ENCODE results near the gene SPATS2L.

Gene SPATS2L

DNA sequence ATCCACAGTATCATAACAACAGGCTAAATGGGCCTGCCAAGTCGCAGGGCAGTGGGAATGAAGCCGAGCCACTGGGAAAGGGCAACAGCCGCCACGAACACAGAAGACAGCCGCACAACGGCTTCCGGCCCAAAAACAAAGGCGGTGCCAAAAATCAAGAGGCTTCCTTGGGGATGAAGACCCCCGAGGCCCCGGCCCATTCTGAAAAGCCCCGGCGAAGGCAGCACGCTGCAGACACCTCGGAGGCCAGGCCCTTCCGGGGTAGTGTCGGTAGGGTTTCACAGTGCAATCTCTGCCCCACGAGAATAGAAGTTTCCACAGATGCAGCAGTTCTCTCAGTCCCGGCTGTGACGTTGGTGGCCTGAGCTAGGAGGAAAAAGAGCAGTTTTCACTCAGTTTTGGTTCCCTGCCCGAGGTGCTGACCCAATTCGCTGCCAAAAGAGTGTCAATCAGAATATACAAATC is 171.2 kb downstream of the SPATS2L start:
- Histone ChIP-seq H3K27ac (ENCODE audit: extremely low read depth, low read depth, low read length) (no peak overlapping the region), H3K4me1 (ENCODE audit: control insufficient read depth, insufficient read depth, low read length) (no peaks in the 10 kb centered on the region), H3K36me3 (ENCODE audit: control insufficient read depth in 2 of 2, insufficient read depth in 1 of 2, low read length in 2 of 2) (peaks cover 3 to 35% of the 10 kb centered on the region in 2 experiments; a peak in 2 of 3 replicates), H3K4me3 (ENCODE audit: low read depth, low read length) (no peak overlapping the region), H3K9me3 (ENCODE audit: control insufficient read depth, insufficient read depth, low read depth, low read length) (no peaks in the 10 kb centered on the region)
- TF ChIP-seq ZNF138 (tag by site-specific recombination; IDR thresholded peaks at IDR 0.05; ENCODE audit: borderline replicate concordance) (no peak), ZNF555 (tag by site-specific recombination; conservative IDR thresholded peaks at IDR 0.05) (no peak), ZNF354C (tag by site-specific recombination; IDR thresholded peaks at IDR 0.05; ENCODE audit: borderline replicate concordance, low read depth) (no peak), ZNF140 (tag by site-specific recombination; IDR thresholded peaks at IDR 0.05) (no peak), HOXC10 (CRISPR knock-in tag; IDR thresholded peaks at IDR 0.05) (no peak), ZNF623 (tag by site-specific recombination; IDR thresholded peaks at IDR 0.05) (no peak), ZNF404 (tag by site-specific recombination; IDR thresholded peaks at IDR 0.05) (no peak), ZNF624 (tag by site-specific recombination; IDR thresholded peaks at IDR 0.05) (no peak), ZNF248 (tag by site-specific recombination; IDR thresholded peaks at IDR 0.05) (no peak), ZNF501 (tag by site-specific recombination; IDR thresholded peaks at IDR 0.05) (no peak), ZNF184 (tag by site-specific recombination; IDR thresholded peaks at IDR 0.05) (no peak), ZNF114 (tag by site-specific recombination; IDR thresholded peaks at IDR 0.05) (no peak), ZNF2 (tag by site-specific recombination; IDR thresholded peaks at IDR 0.05) (no peak), ZBTB48 (tag by site-specific recombination; IDR thresholded peaks at IDR 0.05) (no peak), ZNF211 (tag by site-specific recombination; IDR thresholded peaks at IDR 0.05; ENCODE audit: low read depth) (no peak), HOXD13 (CRISPR knock-in tag; IDR thresholded peaks at IDR 0.05; ENCODE audit: borderline replicate concordance) (no peak), ZNF571 (tag by site-specific recombination; IDR thresholded peaks at IDR 0.05) (no peak)
- TF ChIP-seq, protein P1, sequence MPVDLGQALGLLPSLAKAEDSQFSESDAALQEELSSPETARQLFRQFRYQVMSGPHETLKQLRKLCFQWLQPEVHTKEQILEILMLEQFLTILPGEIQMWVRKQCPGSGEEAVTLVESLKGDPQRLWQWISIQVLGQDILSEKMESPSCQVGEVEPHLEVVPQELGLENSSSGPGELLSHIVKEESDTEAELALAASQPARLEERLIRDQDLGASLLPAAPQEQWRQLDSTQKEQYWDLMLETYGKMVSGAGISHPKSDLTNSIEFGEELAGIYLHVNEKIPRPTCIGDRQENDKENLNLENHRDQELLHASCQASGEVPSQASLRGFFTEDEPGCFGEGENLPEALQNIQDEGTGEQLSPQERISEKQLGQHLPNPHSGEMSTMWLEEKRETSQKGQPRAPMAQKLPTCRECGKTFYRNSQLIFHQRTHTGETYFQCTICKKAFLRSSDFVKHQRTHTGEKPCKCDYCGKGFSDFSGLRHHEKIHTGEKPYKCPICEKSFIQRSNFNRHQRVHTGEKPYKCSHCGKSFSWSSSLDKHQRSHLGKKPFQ (tag by site-specific recombination; IDR thresholded peaks at IDR 0.05): no peak
- TF ChIP-seq, protein P2, sequence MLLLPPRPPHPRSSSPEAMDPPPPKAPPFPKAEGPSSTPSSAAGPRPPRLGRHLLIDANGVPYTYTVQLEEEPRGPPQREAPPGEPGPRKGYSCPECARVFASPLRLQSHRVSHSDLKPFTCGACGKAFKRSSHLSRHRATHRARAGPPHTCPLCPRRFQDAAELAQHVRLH (tag by site-specific recombination; IDR thresholded peaks at IDR 0.05): no peak
- TF ChIP-seq, protein P3, sequence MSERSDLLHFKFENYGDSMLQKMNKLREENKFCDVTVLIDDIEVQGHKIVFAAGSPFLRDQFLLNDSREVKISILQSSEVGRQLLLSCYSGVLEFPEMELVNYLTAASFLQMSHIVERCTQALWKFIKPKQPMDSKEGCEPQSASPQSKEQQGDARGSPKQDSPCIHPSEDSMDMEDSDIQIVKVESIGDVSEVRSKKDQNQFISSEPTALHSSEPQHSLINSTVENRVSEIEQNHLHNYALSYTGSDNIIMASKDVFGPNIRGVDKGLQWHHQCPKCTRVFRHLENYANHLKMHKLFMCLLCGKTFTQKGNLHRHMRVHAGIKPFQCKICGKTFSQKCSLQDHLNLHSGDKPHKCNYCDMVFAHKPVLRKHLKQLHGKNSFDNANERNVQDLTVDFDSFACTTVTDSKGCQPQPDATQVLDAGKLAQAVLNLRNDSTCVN (tag by site-specific recombination; optimal IDR thresholded peaks at IDR 0.05): no peak
- ChIA-PET CTCF (interaction anchor here (0.6 to 0.7 kb wide), 2 partner anchors 454 to 497 kb away, joined by 3 to 4 read pairs; no protein-coding TSS in a partner anchor), POLR2A (no interaction called here)

DNA sequence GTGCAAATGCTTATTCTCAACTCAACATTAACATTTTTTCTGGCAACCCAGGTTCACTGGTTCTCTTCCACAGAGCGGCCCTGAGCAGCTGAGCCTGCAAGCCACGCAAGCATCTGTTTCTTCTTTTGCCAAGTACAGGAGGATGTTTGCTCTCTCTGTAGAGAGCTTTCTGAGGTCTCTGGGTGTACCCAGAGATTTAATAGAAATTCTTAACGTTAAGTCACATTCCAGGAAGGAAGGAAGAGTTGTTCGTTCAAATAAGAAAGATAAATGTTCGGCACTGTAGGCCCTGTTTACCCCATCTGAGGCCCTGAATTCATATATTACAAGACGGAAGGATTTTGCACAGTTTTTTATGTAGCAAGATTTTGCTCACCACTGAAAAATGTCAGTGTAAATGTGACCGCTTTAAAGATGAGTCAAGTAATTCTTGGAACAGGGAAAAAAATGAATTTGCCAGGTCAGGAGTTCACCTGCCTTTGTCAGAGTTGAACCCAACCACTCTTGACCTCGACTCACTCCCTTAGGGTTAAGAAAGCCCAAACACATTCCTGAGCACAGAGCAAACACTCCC is 173.3 kb downstream of the SPATS2L start:
- H3K4me1 ChIP-seq (ENCODE audit: control insufficient read depth, insufficient read depth, low read length): no peaks in the 10 kb centered on the region
- H3K36me3 ChIP-seq (ENCODE audit: control insufficient read depth in 2 of 2, insufficient read depth in 1 of 2, low read length in 2 of 2): peaks cover 3 to 24% of the 10 kb centered on the region in 2 experiments; a peak in 2 of 3 replicates
- POLR2A ChIA-PET: no interaction called here
- H3K27ac ChIP-seq (ENCODE audit: extremely low read depth, low read depth, low read length): no peak overlapping the region
- CTCF ChIA-PET: interaction anchor here (0.6 to 4.5 kb wide), 6 partner anchors 155 to 505 kb away, joined by 3 to 36 read pairs (median 5); partner anchors contain the start of gene SPATS2L
- no peaks in the 10 kb centered on the region for H3K9me3 ChIP-seq (ENCODE audit: control insufficient read depth, insufficient read depth, low read depth, low read length)
- H3K4me3 ChIP-seq (ENCODE audit: low read depth, low read length): no peak overlapping the region
- no peak for TF ChIP-seq ZNF544 (tag by site-specific recombination; IDR thresholded peaks at IDR 0.05)
- TF ChIP-seq ZNF211 (tag by site-specific recombination; IDR thresholded peaks at IDR 0.05; ENCODE audit: low read depth): no peak
- TF ChIP-seq ZNF843 (tag by site-specific recombination; IDR thresholded peaks at IDR 0.05): no peak
- TF ChIP-seq, protein P4, sequence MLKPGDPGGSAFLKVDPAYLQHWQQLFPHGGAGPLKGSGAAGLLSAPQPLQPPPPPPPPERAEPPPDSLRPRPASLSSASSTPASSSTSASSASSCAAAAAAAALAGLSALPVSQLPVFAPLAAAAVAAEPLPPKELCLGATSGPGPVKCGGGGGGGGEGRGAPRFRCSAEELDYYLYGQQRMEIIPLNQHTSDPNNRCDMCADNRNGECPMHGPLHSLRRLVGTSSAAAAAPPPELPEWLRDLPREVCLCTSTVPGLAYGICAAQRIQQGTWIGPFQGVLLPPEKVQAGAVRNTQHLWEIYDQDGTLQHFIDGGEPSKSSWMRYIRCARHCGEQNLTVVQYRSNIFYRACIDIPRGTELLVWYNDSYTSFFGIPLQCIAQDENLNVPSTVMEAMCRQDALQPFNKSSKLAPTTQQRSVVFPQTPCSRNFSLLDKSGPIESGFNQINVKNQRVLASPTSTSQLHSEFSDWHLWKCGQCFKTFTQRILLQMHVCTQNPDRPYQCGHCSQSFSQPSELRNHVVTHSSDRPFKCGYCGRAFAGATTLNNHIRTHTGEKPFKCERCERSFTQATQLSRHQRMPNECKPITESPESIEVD (tag by site-specific recombination; IDR thresholded peaks at IDR 0.05): no peak
- TF ChIP-seq ZNF660 (tag by site-specific recombination; IDR thresholded peaks at IDR 0.05): no peak
- TF ChIP-seq ZNF10 (tag by site-specific recombination; IDR thresholded peaks at IDR 0.05): no peak

Data from HEK293 (cell line).